Kidney (tissue), 14 donors: Measurements from ENCODE around the gene CCDC82. TPM values are rescaled to one million over a fixed set of nuclear protein-coding genes. Genes with fewer than 3 reads are reported as not detected.

ENCODE experiments used
- DNase-seq, 5 donors: peaks; one replicate each; pipeline ENCODE4 v3.0.0-alpha.2; 2013 to 2020
- FAIRE-seq: peaks from 2 replicates; lab custom pipeline; 2012; peaks lifted over from hg19 to GRCh38; lab: Jason Lieb, UNC
- H3K27ac ChIP-seq, 2 donors: one replicate each; pipeline ENCODE4 v1.7.0; 2013; ENCODE audit warnings: low read depth in 2 of 2, low read length in 2 of 2, inconsistent platforms in 1 of 2
- H3K27me3 ChIP-seq: one replicate; pipeline ENCODE4 v1.7.1; 2013; ENCODE audit warnings: low read length, inconsistent platforms; ENCODE audit not compliant: control insufficient read depth, insufficient read depth
- H3K36me3 ChIP-seq, 3 donors: one replicate each; pipeline versions ENCODE4 v1.7.0 to v1.7.1; 2013; ENCODE audit warnings: low read length in 3 of 3, control low read depth in 1 of 3, inconsistent platforms in 1 of 3; ENCODE audit not compliant: insufficient read depth in 3 of 3, control insufficient read depth in 2 of 3
- H3K4me1 ChIP-seq, 3 donors: one replicate each; pipeline versions ENCODE4 v1.7.0 to v1.7.1; 2013; ENCODE audit warnings: low read length in 3 of 3, inconsistent platforms in 1 of 3, low read depth in 1 of 3; ENCODE audit not compliant: control insufficient read depth in 2 of 3, insufficient read depth in 2 of 3
- H3K4me3 ChIP-seq, 3 donors: one replicate each; pipeline versions ENCODE4 v1.7.0 to v1.8.1; 2013; ENCODE audit warnings: low read length in 3 of 3, control low read depth in 1 of 3, inconsistent platforms in 1 of 3
- H3K9ac ChIP-seq, 3 donors: one replicate each; pipeline versions ENCODE4 v1.7.0 to v1.7.1; 2013; ENCODE audit warnings: low read length in 3 of 3, control low read depth in 1 of 3, inconsistent platforms in 1 of 3
- H3K9me3 ChIP-seq, 3 donors: one replicate each; pipeline versions ENCODE4 v1.7.0 to v1.7.1; 2013; ENCODE audit warnings: low read length in 3 of 3, control low read depth in 1 of 3, inconsistent platforms in 1 of 3; ENCODE audit not compliant: control insufficient read depth in 2 of 3, insufficient read depth in 1 of 3
- intact Hi-C: fragments of 100-400 bp; cut with DNase I; formaldehyde crosslinking; loops from one replicate; pipeline ENCODE4 v1.11.1; 2022
- polyA plus RNA-seq: library from polyadenylated mRNA; stranded (reverse); fragments of 350-450 nt; fragmentation: Illumina TruSeq; extraction: RNeasy Lipid Tissue Mini Kit (QIAGEN cat#74804); gene quantifications from one replicate; pipeline ENCODE4 v1.2.3, GENCODE V29; 2014; ENCODE audit warnings: low read depth, low replicate concordance; ENCODE audit not compliant: insufficient read depth
- total RNA-seq: library from RNA; stranded (reverse); fragmentation: NEBNext Ultra II Directional; extraction: Animal tissue kit (Norgen Biotek cat#: 25700); gene quantifications from one replicate; pipeline ENCODE4 v1.2.1, GENCODE V29; 2021
- TF ChIP-seq, protein P1 (sequence below): IDR thresholded peaks from 3 replicates; pipeline ENCODE4 v1.5.1; 2012; ENCODE audit warnings: mild to moderate bottlenecking, moderate library complexity, borderline replicate concordance; ENCODE audit not compliant: insufficient read depth; ENCODE audit errors: extremely low read depth
- donor health status: control.
- donor health status: control.
- donor health status: control.
- donor health status: control.
- donor health status: control.
- donor health status: DM: yes; HTN: yes; CAD: no.
- donor health status: Normal renal cell carcinoma (clear cell type).

Gene CCDC82
- total and polyA plus RNA-seq, 2 donors from 2014 or later: 13.0 to 25.8 TPM

DNA sequence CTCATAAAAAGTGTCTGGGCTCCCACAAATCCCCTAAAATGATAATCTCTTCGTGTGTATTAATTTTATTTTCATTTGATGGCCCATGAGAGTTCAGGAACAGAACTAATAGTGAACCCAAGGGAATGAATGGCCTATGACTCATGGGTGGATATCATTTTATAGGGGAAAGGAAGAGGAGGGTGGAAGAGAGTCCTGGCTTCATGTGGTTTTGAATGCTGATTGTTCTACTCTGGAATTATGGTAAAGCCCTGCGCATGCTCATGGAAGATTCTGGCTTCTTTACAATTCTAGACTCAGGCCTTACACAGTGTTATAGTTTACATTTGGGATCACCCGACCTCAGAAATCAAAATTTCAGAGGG is 82.0 kb downstream of the CCDC82 start:
- no peak for FAIRE-seq
- peak overlapping the region; percentile 56 to 65 (median 62) for H3K4me3 ChIP-seq
- intact Hi-C loops: no loop called here
- H3K9me3 ChIP-seq: no peaks in the 10 kb centered on the region
- peaks cover 12 to 38% (median 25%) of the 10 kb centered on the region in 3 donors for H3K4me1 ChIP-seq
- TF ChIP-seq, protein P1, sequence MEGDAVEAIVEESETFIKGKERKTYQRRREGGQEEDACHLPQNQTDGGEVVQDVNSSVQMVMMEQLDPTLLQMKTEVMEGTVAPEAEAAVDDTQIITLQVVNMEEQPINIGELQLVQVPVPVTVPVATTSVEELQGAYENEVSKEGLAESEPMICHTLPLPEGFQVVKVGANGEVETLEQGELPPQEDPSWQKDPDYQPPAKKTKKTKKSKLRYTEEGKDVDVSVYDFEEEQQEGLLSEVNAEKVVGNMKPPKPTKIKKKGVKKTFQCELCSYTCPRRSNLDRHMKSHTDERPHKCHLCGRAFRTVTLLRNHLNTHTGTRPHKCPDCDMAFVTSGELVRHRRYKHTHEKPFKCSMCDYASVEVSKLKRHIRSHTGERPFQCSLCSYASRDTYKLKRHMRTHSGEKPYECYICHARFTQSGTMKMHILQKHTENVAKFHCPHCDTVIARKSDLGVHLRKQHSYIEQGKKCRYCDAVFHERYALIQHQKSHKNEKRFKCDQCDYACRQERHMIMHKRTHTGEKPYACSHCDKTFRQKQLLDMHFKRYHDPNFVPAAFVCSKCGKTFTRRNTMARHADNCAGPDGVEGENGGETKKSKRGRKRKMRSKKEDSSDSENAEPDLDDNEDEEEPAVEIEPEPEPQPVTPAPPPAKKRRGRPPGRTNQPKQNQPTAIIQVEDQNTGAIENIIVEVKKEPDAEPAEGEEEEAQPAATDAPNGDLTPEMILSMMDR: no peak
- DNase-seq: no peak
- no peaks in the 10 kb centered on the region for H3K36me3 ChIP-seq
- peak overlapping the region; percentile 59 to 76 (median 71) for H3K9ac ChIP-seq
- H3K27me3 ChIP-seq: no peaks in the 10 kb centered on the region
- H3K27ac ChIP-seq: peak overlapping the region; percentile 91 to 93

DNA sequence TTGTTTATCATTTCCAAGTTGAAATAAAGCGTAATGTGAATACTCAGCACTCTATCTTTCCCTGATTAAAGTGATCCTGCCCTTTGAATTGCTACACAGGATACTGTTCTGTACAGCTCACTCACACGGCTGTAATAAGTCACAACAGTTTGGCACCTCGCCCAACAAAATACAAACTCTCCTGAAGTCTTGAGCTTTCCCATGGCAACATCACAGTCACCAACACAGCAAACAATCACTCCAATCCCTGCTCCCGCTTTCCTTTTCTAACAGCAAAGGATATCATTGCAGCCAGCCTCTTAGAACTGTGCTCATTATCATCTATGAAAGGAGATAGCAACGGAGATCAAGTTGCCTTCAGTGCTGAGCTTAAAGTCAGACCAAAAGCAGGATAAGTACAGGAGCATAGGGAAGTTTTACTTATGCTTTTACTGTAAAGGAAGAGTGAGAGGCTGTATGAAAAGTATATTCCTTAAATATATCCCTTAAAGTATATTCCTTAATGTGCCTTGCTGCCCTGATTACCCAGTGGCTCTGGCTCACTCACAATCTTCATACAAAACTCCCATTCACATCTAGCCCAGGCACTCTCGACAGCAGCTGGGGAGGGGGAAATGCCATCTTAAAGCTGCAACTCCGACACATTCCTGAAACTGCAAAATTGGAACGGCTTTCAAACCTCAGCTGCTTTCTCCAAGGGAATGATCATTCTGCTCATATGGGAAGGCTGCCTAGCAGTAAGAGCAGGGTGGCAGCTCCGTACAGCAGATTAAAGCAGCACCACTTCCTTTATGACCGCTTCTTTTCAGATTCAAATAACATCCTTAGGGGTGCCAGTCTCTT is 82.6 kb downstream of the CCDC82 start:
- peak overlapping the region; percentile 56 to 65 (median 62) for H3K4me3 ChIP-seq
- H3K9me3 ChIP-seq: no peaks in the 10 kb centered on the region
- H3K9ac ChIP-seq: peak overlapping the region; percentile 59 to 76 (median 71)
- no peaks in the 10 kb centered on the region for H3K27me3 ChIP-seq
- no peaks in the 10 kb centered on the region for H3K36me3 ChIP-seq
- peak; percentile 72 to 100 (median 95) for DNase-seq
- TF ChIP-seq, protein P1: no peak
- peak overlapping the region; percentile 91 to 93 for H3K27ac ChIP-seq
- peak; percentile 97 for FAIRE-seq
- intact Hi-C loops: no loop called here
- H3K4me1 ChIP-seq: peaks cover 12 to 44% (median 25%) of the 10 kb centered on the region in 3 donors

DNA sequence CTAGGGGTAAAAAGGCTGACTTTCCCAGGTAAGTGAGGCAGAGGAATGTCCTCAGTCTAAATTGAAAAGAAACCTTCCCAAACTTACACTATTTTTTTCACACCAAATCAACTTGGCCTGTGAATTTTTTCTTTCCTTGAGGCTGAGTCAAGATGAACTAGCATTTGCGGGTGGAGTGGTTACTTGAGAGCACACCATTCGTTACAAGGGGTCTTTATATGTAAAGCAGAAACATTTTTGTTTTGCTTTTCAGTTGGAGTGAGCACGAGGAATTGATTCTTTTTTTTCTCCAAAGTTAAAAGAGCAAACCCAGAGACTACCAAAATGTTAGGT is 83.1 kb downstream of the CCDC82 start:
- no peaks in the 10 kb centered on the region for H3K27me3 ChIP-seq
- intact Hi-C loops: no loop called here
- TF ChIP-seq, protein P1: no peak
- H3K4me3 ChIP-seq: peak overlapping the region; percentile 56 to 65 (median 62)
- FAIRE-seq: no peak
- H3K27ac ChIP-seq: peak overlapping the region; percentile 91 to 93
- no peaks in the 10 kb centered on the region for H3K36me3 ChIP-seq
- H3K9ac ChIP-seq: peak overlapping the region in 2 of 3 donors; percentile 13 to 59
- peaks cover 12 to 44% (median 24%) of the 10 kb centered on the region in 3 donors for H3K4me1 ChIP-seq
- DNase-seq: no peak
- H3K9me3 ChIP-seq: no peaks in the 10 kb centered on the region
